Measurements from ENCODE around the gene CNOT2. TPM values are rescaled to one million over a fixed set of nuclear protein-coding genes. Genes with fewer than 3 reads are reported as not detected.

Gene CNOT2
- total RNA-seq, 2 donors from 2014 or later: 76.8 to 87.3 TPM

DNA sequence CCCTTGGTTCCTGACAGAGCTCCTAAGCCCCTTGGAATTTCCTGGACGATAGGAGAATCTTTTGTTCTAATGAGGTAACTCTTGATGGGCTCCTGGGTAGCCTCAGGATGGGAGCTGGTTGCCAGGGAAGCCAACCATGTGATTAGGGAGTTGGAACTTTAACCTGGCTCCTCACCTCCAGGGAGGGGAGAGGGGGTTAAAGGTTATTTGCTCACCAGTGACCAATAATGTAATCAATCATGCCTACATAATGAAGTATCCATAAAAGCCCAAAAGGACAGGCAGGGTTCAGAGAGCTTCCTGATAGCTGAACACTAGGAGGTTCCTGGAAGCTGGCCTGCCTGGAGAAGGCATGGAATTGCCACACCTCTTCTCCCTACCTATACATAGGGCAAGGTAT, 6.2 kb upstream of the CNOT2 start:
- 36 to 54% methylated on average over 1 of the region's 1 CpG for WGBS, 2 donors
- no peaks in the 10 kb centered on the region for H3K9me3 ChIP-seq
- DNase-seq: no peak
- H3K36me3 ChIP-seq (replicated peaks in 1 of 2; ENCODE audit: insufficient read depth in 1 of 2, low read depth in 2 of 2): no peaks in the 10 kb centered on the region
- ATAC-seq: no peak
- no peak overlapping the region for H3K27ac ChIP-seq
- H3K4me3 ChIP-seq: no peak overlapping the region
- intact Hi-C loops (cut with DNase I): no loop called here
- H3K4me1 ChIP-seq: peaks cover 5% of the 10 kb centered on the region
- H3K27me3 ChIP-seq: no peaks in the 10 kb centered on the region
- TF ChIP-seq, protein P1, sequence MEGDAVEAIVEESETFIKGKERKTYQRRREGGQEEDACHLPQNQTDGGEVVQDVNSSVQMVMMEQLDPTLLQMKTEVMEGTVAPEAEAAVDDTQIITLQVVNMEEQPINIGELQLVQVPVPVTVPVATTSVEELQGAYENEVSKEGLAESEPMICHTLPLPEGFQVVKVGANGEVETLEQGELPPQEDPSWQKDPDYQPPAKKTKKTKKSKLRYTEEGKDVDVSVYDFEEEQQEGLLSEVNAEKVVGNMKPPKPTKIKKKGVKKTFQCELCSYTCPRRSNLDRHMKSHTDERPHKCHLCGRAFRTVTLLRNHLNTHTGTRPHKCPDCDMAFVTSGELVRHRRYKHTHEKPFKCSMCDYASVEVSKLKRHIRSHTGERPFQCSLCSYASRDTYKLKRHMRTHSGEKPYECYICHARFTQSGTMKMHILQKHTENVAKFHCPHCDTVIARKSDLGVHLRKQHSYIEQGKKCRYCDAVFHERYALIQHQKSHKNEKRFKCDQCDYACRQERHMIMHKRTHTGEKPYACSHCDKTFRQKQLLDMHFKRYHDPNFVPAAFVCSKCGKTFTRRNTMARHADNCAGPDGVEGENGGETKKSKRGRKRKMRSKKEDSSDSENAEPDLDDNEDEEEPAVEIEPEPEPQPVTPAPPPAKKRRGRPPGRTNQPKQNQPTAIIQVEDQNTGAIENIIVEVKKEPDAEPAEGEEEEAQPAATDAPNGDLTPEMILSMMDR (IDR thresholded peaks at IDR 0.05): no peak
- no peak for TF ChIP-seq POLR2A (IDR thresholded peaks at IDR 0.05)

DNA sequence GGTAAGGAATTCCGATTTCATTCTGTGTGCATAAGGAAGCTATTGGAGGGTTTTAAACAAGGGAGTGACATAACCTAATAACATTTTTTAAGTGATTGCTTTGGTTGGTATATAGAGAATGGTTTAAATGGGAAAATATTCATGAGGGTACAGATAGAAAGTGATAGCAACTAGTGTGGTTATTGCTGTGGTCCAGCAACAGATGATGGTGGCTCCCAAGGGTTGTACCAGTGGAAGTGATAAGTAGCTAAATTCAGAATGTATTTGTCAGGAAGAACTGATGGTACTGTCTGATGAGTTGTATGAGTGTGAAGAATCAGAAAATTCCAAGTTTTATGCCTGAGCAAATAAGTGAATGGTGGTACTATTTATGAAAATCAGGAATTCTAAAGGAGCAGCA, 2.6 kb upstream of the CNOT2 start:
- no peak for TF ChIP-seq POLR2A (IDR thresholded peaks at IDR 0.05)
- TF ChIP-seq, protein P1 (IDR thresholded peaks at IDR 0.05): no peak
- Histone ChIP-seq H3K36me3 (replicated peaks in 1 of 2; ENCODE audit: insufficient read depth in 1 of 2, low read depth in 2 of 2) (no peaks in the 10 kb centered on the region), H3K4me1 (peaks cover 25% of the 10 kb centered on the region), H3K9me3 (no peaks in the 10 kb centered on the region), H3K4me3 (no peak overlapping the region), H3K27me3 (no peaks in the 10 kb centered on the region), H3K27ac (no peak overlapping the region)
- DNase-seq (no peak), ATAC-seq (no peak)
- WGBS, 2 donors: 74 to 96% methylated on average over 1 of the region's 1 CpG
- intact Hi-C loops (cut with DNase I): no loop called here

DNA sequence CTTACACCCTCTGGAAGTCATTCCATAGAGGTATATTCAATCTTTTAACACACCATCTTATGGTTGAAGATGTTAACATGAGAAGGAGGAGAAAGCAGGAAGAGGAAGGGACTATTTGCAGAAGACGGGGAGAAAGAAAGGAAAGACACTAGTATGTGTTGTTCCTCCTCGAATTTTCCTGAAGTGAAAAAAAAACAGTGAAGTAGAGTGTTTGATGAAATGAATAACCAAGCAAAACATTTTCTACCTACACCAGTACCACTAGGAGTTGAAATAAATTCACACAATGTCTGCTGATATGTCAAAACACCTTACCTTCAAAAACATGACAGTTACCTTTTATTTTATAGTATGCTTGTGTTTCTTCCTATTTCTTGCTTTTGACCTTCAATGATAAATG, 1.4 kb upstream of the CNOT2 start:
- WGBS, 2 donors: 39 to 45% methylated on average over 2 of the region's 2 CpGs
- H3K4me3 ChIP-seq: no peak overlapping the region
- no peak for TF ChIP-seq POLR2A (IDR thresholded peaks at IDR 0.05)
- intact Hi-C loops (cut with DNase I): no loop called here
- no peak overlapping the region for H3K27ac ChIP-seq
- no peaks in the 10 kb centered on the region for H3K9me3 ChIP-seq
- H3K36me3 ChIP-seq (replicated peaks in 1 of 2; ENCODE audit: insufficient read depth in 1 of 2, low read depth in 2 of 2): no peaks in the 10 kb centered on the region
- H3K4me1 ChIP-seq: peaks cover 30% of the 10 kb centered on the region
- H3K27me3 ChIP-seq: no peaks in the 10 kb centered on the region
- ATAC-seq (no peak), DNase-seq (no peak)

DNA sequence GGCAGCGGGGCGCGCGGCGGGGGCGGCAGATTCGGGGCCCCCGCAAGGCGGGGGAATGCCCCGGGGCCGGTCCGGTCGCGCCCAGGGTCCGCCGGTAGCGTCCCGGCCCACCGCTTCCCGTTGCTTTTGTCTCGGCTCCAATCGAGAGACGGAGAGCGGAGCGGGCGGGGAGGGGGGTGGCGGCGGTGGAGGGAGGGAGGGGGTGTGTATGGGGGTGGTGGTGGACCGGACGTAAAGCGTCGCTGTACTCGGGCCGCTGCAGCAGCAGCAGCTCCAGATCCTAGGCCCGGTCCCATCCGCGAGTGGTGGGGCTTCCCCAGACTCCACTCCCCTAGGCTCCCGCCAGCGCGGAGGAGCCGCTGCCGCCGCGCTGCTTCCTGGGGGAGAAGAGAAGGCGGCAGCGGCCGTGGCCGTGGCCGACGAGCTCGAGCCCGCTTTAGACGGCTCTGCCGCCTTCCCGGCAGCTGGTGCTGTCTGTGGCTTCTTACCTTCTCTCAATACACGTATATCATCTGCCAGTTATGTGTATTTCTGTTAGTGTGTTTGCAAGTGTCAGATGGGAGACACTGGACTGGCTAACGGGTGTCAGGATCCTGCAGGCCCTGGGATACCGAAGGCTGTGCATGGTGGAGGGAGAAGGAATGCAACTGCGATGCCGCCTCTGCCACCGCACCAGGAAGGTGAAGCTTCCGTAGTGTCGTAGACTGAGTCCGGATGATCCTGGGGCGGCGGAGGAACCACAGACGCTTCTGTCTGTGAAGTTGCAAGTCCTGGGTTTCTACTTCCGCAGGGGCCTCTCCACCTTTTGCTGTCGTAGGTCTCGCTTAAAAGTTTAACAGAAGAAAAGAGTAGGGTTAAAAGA, 508 bp downstream of the CNOT2 start:
- H3K9me3 ChIP-seq: no peaks in the 10 kb centered on the region
- intact Hi-C loops (cut with DNase I): no loop called here
- H3K36me3 ChIP-seq (replicated peaks in 1 of 2; ENCODE audit: insufficient read depth in 1 of 2, low read depth in 2 of 2): no peaks in the 10 kb centered on the region
- H3K4me3 ChIP-seq: peak overlapping the region; percentile 68 to 79
- DNase-seq (peak; percentile 65 to 73 (median 68)), ATAC-seq (peak; percentile 84)
- peak in 1 of 3 donors; percentile 25 for TF ChIP-seq POLR2A (IDR thresholded peaks at IDR 0.05)
- TF ChIP-seq, protein P1 (IDR thresholded peaks at IDR 0.05): no peak
- H3K4me1 ChIP-seq: peaks cover 48% of the 10 kb centered on the region
- WGBS, 2 donors: 0 to 1% methylated on average over 18 to 63 of the region's 70 CpGs
- H3K27ac ChIP-seq: peak overlapping the region; percentile 90 to 97 (median 95)
- no peaks in the 10 kb centered on the region for H3K27me3 ChIP-seq

DNA sequence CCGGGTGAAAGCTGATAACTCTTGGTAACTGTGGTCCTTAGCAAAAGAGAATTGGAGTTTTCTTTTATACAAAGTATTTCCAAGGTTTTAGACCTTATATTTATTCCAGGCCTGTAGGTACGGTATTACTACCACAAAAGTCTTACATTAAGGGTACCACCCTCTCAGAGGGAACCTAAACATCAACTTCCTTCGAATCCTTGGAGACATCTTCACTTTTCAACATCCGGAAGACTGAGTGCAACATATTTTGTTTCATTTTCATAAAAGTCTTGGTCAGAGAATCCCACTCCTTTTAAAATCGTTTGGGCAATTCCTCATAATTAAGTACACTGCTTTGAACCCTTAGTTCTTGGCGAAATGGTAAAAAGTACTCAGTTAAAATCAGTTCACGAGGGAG, 1.2 kb downstream of the CNOT2 start:
- peaks cover 51% of the 10 kb centered on the region for H3K4me1 ChIP-seq
- peak overlapping the region; percentile 68 to 79 for H3K4me3 ChIP-seq
- H3K27me3 ChIP-seq: no peaks in the 10 kb centered on the region
- TF ChIP-seq POLR2A (IDR thresholded peaks at IDR 0.05): no peak
- TF ChIP-seq, protein P1 (IDR thresholded peaks at IDR 0.05): no peak
- DNase-seq (no peak), ATAC-seq (no peak)
- peak overlapping the region in 3 of 4 donors; percentile 90 to 97 (median 96) for H3K27ac ChIP-seq
- WGBS, 2 donors: 19 to 25% methylated on average over 7 of the region's 7 CpGs
- intact Hi-C loops (cut with DNase I): no loop called here
- no peaks in the 10 kb centered on the region for H3K9me3 ChIP-seq
- no peaks in the 10 kb centered on the region for H3K36me3 ChIP-seq (replicated peaks in 1 of 2; ENCODE audit: insufficient read depth in 1 of 2, low read depth in 2 of 2)
